ENCODE measurements around the gene STS. TPM values are rescaled to one million over a fixed set of nuclear protein-coding genes. Genes with fewer than 3 reads are reported as not detected.

The STS gene
- total and polyA plus RNA-seq, 2 donors (not counting 3 experiments of a cell fraction or from before 2014, with no cell fraction given): 2.1 to 4.9 TPM

- Histone ChIP-seq H3K27ac (ENCODE audit: insufficient read depth, low read depth, low read length) (peak overlapping the region; percentile 80), H3K4me3 (replicated peaks in 1 of 3; ENCODE audit: insufficient read depth in 1 of 3, low read depth in 1 of 3, low read length in 3 of 3) (no peak overlapping the region), H3K4me1 (ENCODE audit: control insufficient read depth, extremely low read depth, insufficient read depth, low read length) (peaks cover 21% of the 10 kb centered on the region), H3K79me2 (ENCODE audit: control insufficient read depth, insufficient read depth, low read length) (peaks cover 32% of the 10 kb centered on the region), H4K20me1 (replicated peaks; ENCODE audit: control insufficient read depth, extremely low read depth, insufficient read depth, low read length) (no peaks in the 10 kb centered on the region), H3K36me3 (ENCODE audit: control insufficient read depth in 2 of 2, extremely low read depth in 1 of 2, insufficient read depth in 2 of 2, low read length in 2 of 2) (no peaks in the 10 kb centered on the region), H3K4me2 (ENCODE audit: insufficient read depth, low read length) (peak overlapping the region; percentile 35), H3K9me1 (replicated peaks; ENCODE audit: control insufficient read depth, extremely low read depth, insufficient read depth, low read length) (no peaks in the 10 kb centered on the region), H3K9me3 (replicated peaks; ENCODE audit: control insufficient read depth, insufficient read depth, low read length) (no peaks in the 10 kb centered on the region), H3K9ac (replicated peaks; ENCODE audit: extremely low read depth, insufficient read depth, low read length) (peak overlapping the region; percentile 24), H2AFZ (ENCODE audit: low read depth, low read length) (peak overlapping the region; percentile 64), H3K27me3 (ENCODE audit: control insufficient read depth in 2 of 2, insufficient read depth in 2 of 2, low read length in 2 of 2) (no peaks in the 10 kb centered on the region)
- dilution Hi-C loops (cut with MboI; ENCODE audit: extremely low pct_ligation_motif_present, low sequenced_read_pairs) (no loop called here), intact Hi-C loops (cut with micrococcal nuclease) (loop anchor here (1.0 to 2.0 kb wide), 2 partner anchors 15 to 794 kb away; partner anchors contain the start of genes PNPLA4 and PUDP)
- FAIRE-seq (peak; percentile 92), DNase-seq (ENCODE audit: low read depth, low spot score) (peak; percentile 58)
- TF ChIP-seq FOS (IDR thresholded peaks at IDR 0.05; ENCODE audit: borderline replicate concordance, insufficient read depth, low read length): no peak
- TF ChIP-seq POLR2A (IDR thresholded peaks at IDR 0.05; ENCODE audit: low read depth, low read length): no peak
- no peak for TF ChIP-seq MYC (IDR thresholded peaks at IDR 0.05; ENCODE audit: low read depth, low read length)
- no peak for TF ChIP-seq GATA2 (IDR thresholded peaks at IDR 0.05; ENCODE audit: insufficient read depth, insufficient read length, low read depth, low read length)
- peak; percentile 16 for TF ChIP-seq MAX (IDR thresholded peaks at IDR 0.05; ENCODE audit: insufficient read depth, insufficient read length)
- TF ChIP-seq EZH2 (IDR thresholded peaks at IDR 0.05; ENCODE audit: borderline replicate concordance, low read depth, low read length, severe bottlenecking): no peak
- BruUV-seq (replicated peaks): no TSS peak
- ChIA-PET POLR2A (interaction anchor here (1.1 kb wide), 1 partner anchor 24 kb away, joined by 3 read pairs; no protein-coding TSS in a partner anchor), CTCF (interaction anchor here (1.0 to 2.4 kb wide), 8 partner anchors 9 to 58 kb away, joined by 3 to 7 read pairs (median 4); partner anchors contain the start of gene PUDP)
Observed at GRCh38 chrX:7133050-7133440, 14.5 kb upstream of the STS start.

- CTCF ChIA-PET: interaction anchor here (1.2 kb wide), 1 partner anchor 14 kb away, joined by 3 read pairs; no protein-coding TSS in a partner anchor
Observed at GRCh38 chrX:7134981-7135380, 12.5 kb upstream of the STS start.

More at GRCh38 chrX:7134981-7135380, 12.5 kb upstream of the STS start:
- H3K4me2 ChIP-seq (ENCODE audit: insufficient read depth, low read length): no peak overlapping the region
- intact Hi-C loops (cut with micrococcal nuclease): no loop called here
- H3K36me3 ChIP-seq (ENCODE audit: control insufficient read depth in 2 of 2, extremely low read depth in 1 of 2, insufficient read depth in 2 of 2, low read length in 2 of 2): no peaks in the 10 kb centered on the region
- H2AFZ ChIP-seq (ENCODE audit: low read depth, low read length): no peak overlapping the region
- POLR2A ChIA-PET: interaction anchor here (1.1 kb wide), 1 partner anchor 12 kb away, joined by 3 read pairs; no protein-coding TSS in a partner anchor
- H3K27me3 ChIP-seq (ENCODE audit: control insufficient read depth in 2 of 2, insufficient read depth in 2 of 2, low read length in 2 of 2): no peaks in the 10 kb centered on the region
- H3K79me2 ChIP-seq (ENCODE audit: control insufficient read depth, insufficient read depth, low read length): peaks cover 31% of the 10 kb centered on the region
- H3K9ac ChIP-seq (replicated peaks; ENCODE audit: extremely low read depth, insufficient read depth, low read length): no peak overlapping the region
- H3K27ac ChIP-seq (ENCODE audit: insufficient read depth, low read depth, low read length): no peak overlapping the region
- dilution Hi-C loops (cut with MboI; ENCODE audit: extremely low pct_ligation_motif_present, low sequenced_read_pairs): no loop called here
- no peaks in the 10 kb centered on the region for H4K20me1 ChIP-seq (replicated peaks; ENCODE audit: control insufficient read depth, extremely low read depth, insufficient read depth, low read length)
- no peaks in the 10 kb centered on the region for H3K9me1 ChIP-seq (replicated peaks; ENCODE audit: control insufficient read depth, extremely low read depth, insufficient read depth, low read length)
- TF ChIP-seq GATA2 (IDR thresholded peaks at IDR 0.05; ENCODE audit: insufficient read depth, insufficient read length, low read depth, low read length) (no peak), FOS (IDR thresholded peaks at IDR 0.05; ENCODE audit: borderline replicate concordance, insufficient read depth, low read length) (no peak), POLR2AphosphoS5 (IDR thresholded peaks at IDR 0.05; ENCODE audit: insufficient read depth, low read depth, low read length) (no peak), EZH2 (IDR thresholded peaks at IDR 0.05; ENCODE audit: borderline replicate concordance, low read depth, low read length, severe bottlenecking) (no peak), JUN (IDR thresholded peaks at IDR 0.05; ENCODE audit: borderline replicate concordance, insufficient read depth, insufficient read length, low read depth) (no peak), MAX (IDR thresholded peaks at IDR 0.05; ENCODE audit: insufficient read depth, insufficient read length) (no peak)
- TF ChIP-seq, protein P1, sequence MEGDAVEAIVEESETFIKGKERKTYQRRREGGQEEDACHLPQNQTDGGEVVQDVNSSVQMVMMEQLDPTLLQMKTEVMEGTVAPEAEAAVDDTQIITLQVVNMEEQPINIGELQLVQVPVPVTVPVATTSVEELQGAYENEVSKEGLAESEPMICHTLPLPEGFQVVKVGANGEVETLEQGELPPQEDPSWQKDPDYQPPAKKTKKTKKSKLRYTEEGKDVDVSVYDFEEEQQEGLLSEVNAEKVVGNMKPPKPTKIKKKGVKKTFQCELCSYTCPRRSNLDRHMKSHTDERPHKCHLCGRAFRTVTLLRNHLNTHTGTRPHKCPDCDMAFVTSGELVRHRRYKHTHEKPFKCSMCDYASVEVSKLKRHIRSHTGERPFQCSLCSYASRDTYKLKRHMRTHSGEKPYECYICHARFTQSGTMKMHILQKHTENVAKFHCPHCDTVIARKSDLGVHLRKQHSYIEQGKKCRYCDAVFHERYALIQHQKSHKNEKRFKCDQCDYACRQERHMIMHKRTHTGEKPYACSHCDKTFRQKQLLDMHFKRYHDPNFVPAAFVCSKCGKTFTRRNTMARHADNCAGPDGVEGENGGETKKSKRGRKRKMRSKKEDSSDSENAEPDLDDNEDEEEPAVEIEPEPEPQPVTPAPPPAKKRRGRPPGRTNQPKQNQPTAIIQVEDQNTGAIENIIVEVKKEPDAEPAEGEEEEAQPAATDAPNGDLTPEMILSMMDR (IDR thresholded peaks at IDR 0.05; ENCODE audit: extremely low read depth in 1 of 2, insufficient read depth in 1 of 2, low read depth in 1 of 2, low read length in 2 of 2): no peak
- H3K4me3 ChIP-seq (replicated peaks in 1 of 3; ENCODE audit: insufficient read depth in 1 of 3, low read depth in 1 of 3, low read length in 3 of 3): no peak overlapping the region
- H3K9me3 ChIP-seq (replicated peaks; ENCODE audit: control insufficient read depth, insufficient read depth, low read length): no peaks in the 10 kb centered on the region
- H3K4me1 ChIP-seq (ENCODE audit: control insufficient read depth, extremely low read depth, insufficient read depth, low read length): peaks cover 21% of the 10 kb centered on the region
- DNase-seq (ENCODE audit: low read depth, low spot score) (no peak), FAIRE-seq (peak; percentile 53)
- BruUV-seq (replicated peaks): no TSS peak
